Stimulated activated naive B cell treated with anti-CD40 and anti-IgM and Interleukin-4, amounts not matched to agents 10 μg/mL and 1 μg/mL and 100 μg/mL, for 72 hours (primary cell): ENCODE results near the gene TMEM143.

Source experiments
- ATAC-seq, 2 donors: fragments of 150-1000 bp; cut with Tn5 transposase; replicated peaks; 2 replicates each; pipeline ENCODE4 v1.10.0; 2021; ENCODE audit warnings: moderate library complexity in 1 of 2
- DNase-seq: peaks from one replicate; pipeline ENCODE4 v3.0.0; 2021
- H3K27ac Mint-ChIP-seq: one replicate; pipeline ENCODE4 v1.8.0; 2022; ENCODE audit warnings: mild to moderate bottlenecking, mixed read lengths
- H3K27me3 Mint-ChIP-seq, 2 donors: one replicate each; pipeline ENCODE4 v1.8.0; 2022; ENCODE audit warnings: mixed read lengths in 2 of 2
- H3K36me3 Mint-ChIP-seq, 2 donors: one replicate each; pipeline ENCODE4 v1.8.0; 2022; ENCODE audit warnings: mixed read lengths in 2 of 2, mild to moderate bottlenecking in 1 of 2
- H3K4me1 Mint-ChIP-seq, 2 donors: one replicate each; pipeline ENCODE4 v1.8.0; 2022; ENCODE audit warnings: mixed read lengths in 2 of 2, mild to moderate bottlenecking in 1 of 2
- H3K4me3 Mint-ChIP-seq, 2 donors: one replicate each; pipeline ENCODE4 v1.8.0; 2022; ENCODE audit warnings: mild to moderate bottlenecking in 2 of 2, mixed read lengths in 2 of 2, moderate library complexity in 1 of 2
- H3K9me3 Mint-ChIP-seq, 2 donors: one replicate each; pipeline ENCODE4 v1.8.0; 2022; ENCODE audit warnings: mixed read lengths in 2 of 2, mild to moderate bottlenecking in 1 of 2

TMEM143 gene

DNA sequence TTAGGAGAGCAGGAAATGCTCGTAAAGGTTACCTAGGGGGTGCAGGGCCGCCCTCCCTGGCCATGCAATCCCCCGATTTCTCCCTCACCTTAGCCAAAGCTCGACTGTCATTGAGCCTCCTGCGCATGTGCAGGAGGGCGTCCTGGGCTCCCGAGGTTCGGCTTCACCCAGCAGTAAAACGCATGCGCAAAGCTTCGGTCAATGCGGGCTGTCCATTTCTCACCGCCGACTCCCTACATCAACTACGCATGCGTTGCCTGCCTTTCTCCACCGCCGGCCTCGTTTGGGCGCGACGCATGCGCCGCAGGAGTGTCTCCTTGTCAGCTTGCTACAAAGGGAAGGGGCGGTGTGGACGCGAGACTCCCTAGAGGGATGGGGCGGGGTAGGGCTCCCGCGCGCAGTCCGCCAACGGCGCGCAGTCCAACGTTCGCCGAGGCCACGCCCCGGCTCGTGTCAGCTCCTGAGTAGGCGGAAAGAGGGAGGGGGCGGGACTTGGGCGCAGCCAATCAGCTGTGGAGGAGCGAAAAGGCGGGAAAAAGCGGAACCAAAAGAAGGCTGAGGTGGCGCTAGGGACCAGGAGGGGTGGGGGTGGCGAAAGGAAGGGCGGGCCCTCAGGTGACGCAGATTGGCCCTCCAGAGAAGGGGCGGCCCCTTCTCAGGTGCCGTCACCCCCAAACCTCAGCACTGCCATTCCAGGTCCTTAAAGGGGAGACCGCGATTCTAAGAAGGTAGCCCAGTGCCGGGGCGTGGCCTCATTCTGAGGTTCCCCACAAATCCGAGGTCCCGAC lies at the start of gene TMEM143, which contains the start of gene SYNGR4:
Gene TMEM143, minus strand, starts transcription at position 131 of the 788 bp plus-strand sequence. Its CDS starts 20 bp downstream, at position 111.
Gene SYNGR4, plus strand, starts transcription at position 558 of the 788 bp plus-strand sequence. CDS start 1,476 bp downstream, outside the sequence.
- H3K9me3 Mint-ChIP-seq, result no peaks in the 10 kb centered on the region
- peak; percentile 83 to 91 for ATAC-seq
- no peaks in the 10 kb centered on the region for H3K27me3 Mint-ChIP-seq
- peaks cover 12 to 29% of the 10 kb centered on the region in 2 donors for H3K4me1 Mint-ChIP-seq
- DNase-seq, result peak; percentile 99
- peak within 1 kb of the TSS; percentile 86 to 92 for H3K4me3 Mint-ChIP-seq
- H3K36me3 Mint-ChIP-seq, result peaks cover 3 to 8% of the 10 kb centered on the region in 2 donors
- peak within 1 kb of the TSS; percentile 95 for H3K27ac Mint-ChIP-seq

DNA sequence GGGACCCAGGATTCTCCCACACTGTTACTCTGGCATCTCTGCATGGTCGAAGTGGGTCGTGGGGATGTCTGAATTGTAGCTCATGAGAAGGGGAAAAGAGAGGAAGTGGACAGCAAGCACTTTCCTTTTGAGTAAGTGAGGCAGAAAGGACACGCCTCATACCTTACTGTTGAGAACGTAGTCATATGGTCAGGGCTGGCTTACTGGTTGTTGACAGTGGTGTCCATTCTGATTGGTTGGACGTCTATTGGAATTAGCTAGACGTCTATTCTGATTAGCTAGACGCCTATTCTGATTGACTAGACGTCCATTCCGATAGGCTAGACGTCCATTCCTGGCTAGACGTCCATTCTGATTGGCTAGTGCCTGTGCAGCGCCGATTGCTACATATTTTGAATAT lies 42.1 kb upstream of the TMEM143 start:
- Mint-ChIP-seq H3K27me3 (peaks cover 30 to 39% of the 10 kb centered on the region in 2 donors), H3K4me3 (no peak overlapping the region), H3K36me3 (peaks cover 0 to 3% of the 10 kb centered on the region in 2 donors), H3K9me3 (peaks cover 1 to 3% of the 10 kb centered on the region in 2 donors), H3K27ac (no peak overlapping the region), H3K4me1 (peaks cover 7 to 11% of the 10 kb centered on the region in 2 donors)
- ATAC-seq (peak; percentile 29 to 58), DNase-seq (no peak)

DNA sequence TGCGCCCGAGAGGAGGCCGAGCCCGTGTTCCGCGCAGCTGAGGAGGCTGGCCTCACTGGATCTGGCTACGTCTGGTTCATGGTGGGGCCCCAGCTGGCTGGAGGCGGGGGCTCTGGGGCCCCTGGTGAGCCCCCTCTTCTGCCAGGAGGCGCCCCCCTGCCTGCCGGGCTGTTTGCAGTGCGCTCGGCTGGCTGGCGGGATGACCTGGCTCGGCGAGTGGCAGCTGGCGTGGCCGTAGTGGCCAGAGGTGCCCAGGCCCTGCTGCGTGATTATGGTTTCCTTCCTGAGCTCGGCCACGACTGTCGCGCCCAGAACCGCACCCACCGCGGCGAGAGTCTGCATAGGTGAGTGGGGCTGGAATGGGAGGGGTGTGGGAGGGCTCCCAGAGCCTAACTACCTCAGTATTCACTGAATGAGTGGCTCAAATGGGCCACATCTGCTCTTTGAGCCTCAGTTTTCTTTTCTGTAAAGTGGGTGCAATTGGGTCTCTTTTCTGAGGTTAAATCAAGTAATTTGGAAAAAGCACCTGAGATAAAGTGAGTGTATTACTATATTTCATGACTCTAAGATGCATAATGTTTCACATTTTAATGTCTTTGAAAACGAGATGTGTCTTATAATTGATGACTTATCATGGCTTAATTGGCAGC lies 41.4 kb upstream of the TMEM143 start:
- ATAC-seq (no peak), DNase-seq (no peak)
- Mint-ChIP-seq H3K27me3 (peaks cover 25 to 32% of the 10 kb centered on the region in 2 donors), H3K27ac (no peak overlapping the region), H3K9me3 (peaks cover 1 to 3% of the 10 kb centered on the region in 2 donors), H3K4me1 (peaks cover 7 to 11% of the 10 kb centered on the region in 2 donors), H3K4me3 (no peak overlapping the region), H3K36me3 (peaks cover 0 to 3% of the 10 kb centered on the region in 2 donors)

DNA sequence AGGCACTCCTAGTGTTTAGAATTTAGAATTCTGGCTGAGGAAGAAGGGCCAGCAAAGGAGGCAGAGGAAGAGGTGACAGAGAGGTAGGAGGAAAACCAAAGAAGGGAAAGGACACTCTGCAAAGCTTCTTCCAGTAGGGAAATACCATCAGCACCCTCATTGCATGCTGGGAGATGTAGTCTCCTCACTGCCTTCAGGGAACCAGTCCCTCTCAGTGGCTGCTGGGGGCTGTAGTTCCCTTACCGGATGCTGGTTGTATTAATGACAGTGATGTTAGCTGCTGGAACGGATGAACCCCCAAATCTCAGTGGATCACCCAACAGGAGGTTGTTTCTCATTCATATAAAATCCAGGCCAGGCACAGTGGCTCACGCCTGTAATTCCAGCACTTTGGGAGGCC lies 39.9 kb upstream of the TMEM143 start:
- Mint-ChIP-seq H3K4me1 (peaks cover 10 to 25% of the 10 kb centered on the region in 2 donors), H3K36me3 (peaks cover 0 to 7% of the 10 kb centered on the region in 2 donors), H3K27me3 (peaks cover 21 to 22% of the 10 kb centered on the region in 2 donors), H3K4me3 (no peak overlapping the region), H3K9me3 (peaks cover 9 to 13% of the 10 kb centered on the region in 2 donors), H3K27ac (no peak overlapping the region)
- ATAC-seq (peak; percentile 80 to 82), DNase-seq (no peak)

DNA sequence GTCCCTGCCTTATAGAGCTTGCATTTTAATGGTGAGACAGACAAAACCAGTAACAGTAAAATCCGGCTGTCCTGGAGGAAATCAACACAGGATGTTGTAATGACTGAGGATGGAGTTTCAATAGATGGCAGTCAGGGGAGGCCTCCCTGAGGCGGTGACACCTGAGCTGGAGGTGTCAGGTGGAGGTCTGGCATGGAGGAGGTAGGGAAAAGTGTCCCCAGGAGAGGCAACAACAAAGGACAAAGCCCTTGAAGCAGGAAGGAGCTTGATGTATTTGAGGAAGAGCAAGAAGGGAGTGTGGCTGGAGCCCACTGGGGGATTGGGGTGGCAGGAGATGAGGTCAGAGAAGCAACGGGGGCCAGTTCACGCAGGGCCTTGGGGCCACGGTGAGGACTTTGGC lies 37.5 kb upstream of the TMEM143 start:
- ATAC-seq (no peak), DNase-seq (no peak)
- Mint-ChIP-seq H3K4me3 (no peak overlapping the region), H3K27ac (no peak overlapping the region), H3K36me3 (peaks cover 1 to 13% of the 10 kb centered on the region in 2 donors), H3K9me3 (peaks cover 9 to 13% of the 10 kb centered on the region in 2 donors), H3K27me3 (peaks cover 25 to 27% of the 10 kb centered on the region in 2 donors), H3K4me1 (peaks cover 21 to 40% of the 10 kb centered on the region in 2 donors)

DNA sequence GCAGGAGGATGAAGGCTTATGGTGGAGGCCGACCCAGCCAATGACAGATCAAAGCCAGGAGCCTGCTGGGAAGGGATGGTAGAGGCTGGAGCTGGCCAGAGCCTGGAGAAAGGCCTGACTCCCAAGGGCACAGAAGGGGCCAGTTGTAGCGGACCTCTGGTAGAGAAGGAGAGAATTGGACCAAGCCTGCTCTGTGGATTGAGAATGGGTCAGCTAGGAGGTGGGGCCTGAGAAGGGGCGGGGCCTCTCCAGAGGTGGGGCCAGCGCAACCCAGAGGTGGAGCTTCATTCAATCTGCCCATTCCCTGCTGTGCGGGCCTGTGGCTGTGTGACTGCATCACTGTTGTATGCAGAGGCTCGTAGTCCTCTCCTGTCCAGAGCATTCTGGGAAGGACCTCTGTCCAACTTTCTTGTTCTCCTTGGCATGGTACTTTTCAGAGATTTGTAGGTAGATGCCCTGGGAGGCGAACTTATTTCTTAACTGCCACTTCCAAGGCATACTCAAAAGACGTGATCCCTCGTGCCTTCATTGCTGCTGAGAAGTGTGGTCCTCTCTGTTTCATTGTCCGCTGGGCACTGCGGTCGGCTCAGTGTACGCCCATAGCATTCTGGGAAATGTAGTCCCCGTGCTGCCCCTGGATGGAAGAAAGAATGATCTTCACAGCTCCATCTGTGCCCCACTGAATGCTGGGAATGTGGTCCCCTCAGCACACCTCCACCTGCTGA lies 36.4 kb upstream of the TMEM143 start:
- Mint-ChIP-seq H3K27me3 (peaks cover 27 to 30% of the 10 kb centered on the region in 2 donors), H3K4me1 (peaks cover 27 to 46% of the 10 kb centered on the region in 2 donors), H3K36me3 (peaks cover 1 to 10% of the 10 kb centered on the region in 2 donors), H3K9me3 (peaks cover 8 to 10% of the 10 kb centered on the region in 2 donors), H3K27ac (no peak overlapping the region), H3K4me3 (peak overlapping the region in 1 of 2 donors; percentile 44)
- ATAC-seq (peak; percentile 13 to 37), DNase-seq (no peak)

DNA sequence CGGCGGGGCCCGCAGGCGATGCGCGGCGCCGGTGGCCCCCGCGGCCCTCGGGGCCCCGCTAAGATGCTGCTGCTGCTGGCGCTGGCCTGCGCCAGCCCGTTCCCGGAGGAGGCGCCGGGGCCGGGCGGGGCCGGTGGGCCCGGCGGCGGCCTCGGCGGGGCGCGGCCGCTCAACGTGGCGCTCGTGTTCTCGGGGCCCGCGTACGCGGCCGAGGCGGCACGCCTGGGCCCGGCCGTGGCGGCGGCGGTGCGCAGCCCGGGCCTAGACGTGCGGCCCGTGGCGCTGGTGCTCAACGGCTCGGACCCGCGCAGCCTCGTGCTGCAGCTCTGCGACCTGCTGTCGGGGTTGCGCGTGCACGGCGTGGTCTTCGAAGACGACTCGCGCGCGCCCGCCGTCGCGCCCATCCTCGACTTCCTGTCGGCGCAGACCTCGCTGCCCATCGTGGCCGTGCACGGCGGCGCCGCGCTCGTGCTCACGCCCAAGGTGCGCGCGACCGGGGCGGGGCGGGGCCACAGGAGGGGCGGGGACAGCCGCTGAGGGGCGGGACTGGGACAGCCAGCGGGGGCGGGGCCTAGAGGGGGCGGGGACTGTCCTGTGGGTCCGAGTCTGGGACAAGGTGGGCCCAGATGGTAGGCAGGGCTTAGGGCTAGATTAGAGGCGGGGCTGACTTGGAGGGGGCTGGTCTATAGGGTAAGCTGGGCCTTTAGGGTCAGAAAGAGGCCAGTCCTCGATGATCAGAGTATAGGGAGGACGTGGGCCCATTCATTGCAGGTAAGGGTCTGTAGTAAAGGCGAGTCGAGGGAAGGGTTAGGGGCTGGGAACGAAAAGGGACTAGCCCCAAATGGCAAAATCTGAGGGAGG lies 34.9 kb upstream of the TMEM143 start:
- DNase-seq, result peak; percentile 75
- Mint-ChIP-seq H3K4me1 (peaks cover 38 to 59% of the 10 kb centered on the region in 2 donors), H3K9me3 (peaks cover 8 to 10% of the 10 kb centered on the region in 2 donors), H3K4me3 (peak overlapping the region; percentile 81 to 85), H3K36me3 (peaks cover 1 to 10% of the 10 kb centered on the region in 2 donors), H3K27ac (no peak overlapping the region), H3K27me3 (peaks cover 41 to 46% of the 10 kb centered on the region in 2 donors)
- peak; percentile 62 to 81 for ATAC-seq

DNA sequence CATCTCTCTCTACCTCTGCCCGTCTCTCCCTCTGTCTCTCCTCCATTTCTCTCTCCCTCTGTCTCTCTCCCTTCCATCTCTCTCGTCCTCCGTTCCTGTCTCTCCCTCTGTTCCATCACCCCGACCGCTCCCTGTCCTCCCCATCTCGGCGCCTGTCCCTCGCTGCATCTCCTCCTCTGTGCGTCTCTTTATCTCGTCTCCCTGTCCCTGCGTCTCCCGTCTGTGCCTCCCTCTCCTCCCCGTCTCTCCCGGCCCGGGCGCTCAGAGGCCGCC lies 34.3 kb upstream of the TMEM143 start:
- H3K36me3 Mint-ChIP-seq, result peaks cover 1 to 10% of the 10 kb centered on the region in 2 donors
- peaks cover 35 to 54% of the 10 kb centered on the region in 2 donors for H3K4me1 Mint-ChIP-seq
- no peak for DNase-seq
- peaks cover 41 to 47% of the 10 kb centered on the region in 2 donors for H3K27me3 Mint-ChIP-seq
- peak overlapping the region; percentile 81 to 85 for H3K4me3 Mint-ChIP-seq
- no peak for ATAC-seq
- H3K9me3 Mint-ChIP-seq, result peaks cover 8 to 10% of the 10 kb centered on the region in 2 donors
- H3K27ac Mint-ChIP-seq, result peak overlapping the region; percentile 85

DNA sequence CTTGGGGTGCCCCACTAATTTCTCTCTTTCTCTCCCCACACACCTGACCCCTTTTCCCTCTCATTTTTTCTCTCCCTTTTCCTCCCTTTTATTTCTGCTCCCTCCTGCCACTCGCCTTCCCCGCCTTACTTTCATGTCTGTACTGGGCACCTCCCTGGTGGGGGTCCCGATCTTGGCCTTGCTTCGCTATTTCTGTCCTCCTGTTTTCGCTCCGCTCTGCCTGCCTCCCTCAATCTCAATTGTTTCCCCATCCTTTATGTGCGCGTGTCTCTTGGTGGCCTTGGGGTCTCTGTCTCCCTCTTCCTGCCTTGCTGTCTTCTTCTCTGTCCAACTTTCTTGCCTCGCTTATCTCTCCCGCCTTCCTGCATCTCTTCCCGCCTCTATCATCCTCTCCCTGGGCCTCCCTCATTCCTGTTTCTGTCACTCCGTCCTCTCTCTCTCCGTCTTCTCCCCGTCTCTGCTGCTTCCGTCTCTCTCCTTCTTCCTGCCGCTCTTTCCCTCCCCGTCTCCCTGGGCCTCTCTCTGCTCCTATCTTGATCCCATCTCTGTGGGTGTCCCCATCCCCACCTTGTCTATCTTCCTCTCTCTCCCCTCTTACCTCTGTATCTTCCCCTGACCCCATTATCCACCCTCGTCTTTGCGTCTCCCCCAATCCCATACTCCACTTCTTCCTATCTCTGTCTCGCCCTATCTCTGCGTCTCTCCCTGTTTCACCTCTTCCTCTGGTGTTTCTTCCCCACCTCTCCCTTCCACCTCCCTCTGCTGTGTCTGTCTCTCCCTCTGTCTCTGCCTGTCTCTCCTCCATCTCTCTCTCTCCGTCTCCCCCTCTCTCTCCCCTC lies 33.7 kb upstream of the TMEM143 start:
- peak overlapping the region; percentile 85 for H3K27ac Mint-ChIP-seq
- no peak for DNase-seq
- H3K27me3 Mint-ChIP-seq, result peaks cover 46 to 47% of the 10 kb centered on the region in 2 donors
- H3K36me3 Mint-ChIP-seq, result peaks cover 1 to 10% of the 10 kb centered on the region in 2 donors
- peaks cover 38 to 58% of the 10 kb centered on the region in 2 donors for H3K4me1 Mint-ChIP-seq
- ATAC-seq, result no peak
- H3K4me3 Mint-ChIP-seq, result peak overlapping the region; percentile 81 to 85
- peaks cover 8 to 10% of the 10 kb centered on the region in 2 donors for H3K9me3 Mint-ChIP-seq

DNA sequence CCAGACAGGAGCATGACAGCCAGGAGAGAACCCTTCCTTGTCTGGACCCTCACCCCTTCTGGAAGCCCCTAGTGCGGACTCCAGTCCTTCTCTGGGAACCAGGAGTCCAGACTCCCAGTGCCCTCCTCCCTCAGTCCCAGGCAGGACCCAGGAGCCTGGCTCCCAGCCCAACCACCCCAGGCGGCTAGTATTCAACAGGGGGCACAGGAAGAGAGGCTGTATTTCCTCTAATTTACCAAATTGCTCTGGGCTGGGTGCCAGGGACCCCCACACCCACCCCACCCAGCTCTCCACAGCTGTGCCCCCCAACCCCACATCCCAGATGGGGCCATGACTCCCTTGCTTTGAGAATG lies 33.1 kb upstream of the TMEM143 start:
- Mint-ChIP-seq H3K27ac (no peak overlapping the region), H3K36me3 (peaks cover 1 to 10% of the 10 kb centered on the region in 2 donors), H3K27me3 (peaks cover 46 to 47% of the 10 kb centered on the region in 2 donors), H3K4me1 (peaks cover 40 to 65% of the 10 kb centered on the region in 2 donors), H3K9me3 (peaks cover 8 to 10% of the 10 kb centered on the region in 2 donors), H3K4me3 (no peak overlapping the region)
- ATAC-seq (no peak), DNase-seq (no peak)

DNA sequence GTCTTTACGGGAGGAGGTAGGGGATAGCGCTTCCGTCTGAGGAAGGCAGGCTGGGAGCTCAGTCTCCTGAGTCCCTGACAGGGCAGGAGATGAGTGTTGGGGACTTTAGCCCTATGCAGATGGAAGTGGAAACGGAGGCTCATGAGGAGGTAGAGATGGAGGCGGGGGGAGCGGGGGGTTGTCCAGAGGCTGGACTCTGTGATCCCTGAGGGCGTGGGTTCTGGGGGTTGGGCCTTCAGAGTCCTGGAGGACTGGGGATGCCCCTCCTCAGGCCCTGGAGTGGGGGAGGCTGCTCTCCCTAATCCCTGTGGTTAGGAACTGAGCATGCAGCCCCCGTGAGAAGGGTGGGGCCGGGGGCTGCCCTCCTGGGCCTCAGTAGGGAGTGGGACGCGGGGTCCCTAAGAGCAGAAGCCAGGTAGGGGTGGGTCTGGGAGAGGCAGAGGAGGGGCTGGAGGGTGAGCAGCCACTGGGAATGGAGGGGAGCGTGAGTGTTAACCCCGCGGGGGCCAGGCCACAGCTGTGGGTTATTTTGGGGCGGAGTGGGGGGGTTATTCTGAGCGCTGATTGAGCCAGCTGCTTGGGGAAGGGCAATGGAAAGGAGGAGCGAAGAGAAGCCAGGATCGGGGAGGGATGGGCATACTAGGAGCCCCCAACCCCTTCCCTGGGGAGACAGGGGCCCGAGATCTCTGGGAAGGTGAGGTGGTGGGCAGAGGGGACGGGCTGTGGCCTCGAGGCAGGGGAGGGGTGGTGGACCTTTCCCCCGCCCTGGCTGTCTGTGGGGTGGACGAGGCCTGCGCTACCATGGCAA lies 32.5 kb upstream of the TMEM143 start:
- Mint-ChIP-seq H3K36me3 (peaks cover 1 to 10% of the 10 kb centered on the region in 2 donors), H3K4me1 (peaks cover 43 to 69% of the 10 kb centered on the region in 2 donors), H3K9me3 (peaks cover 8 to 10% of the 10 kb centered on the region in 2 donors), H3K27me3 (peaks cover 46 to 47% of the 10 kb centered on the region in 2 donors), H3K27ac (no peak overlapping the region), H3K4me3 (peak overlapping the region in 1 of 2 donors; percentile 17)
- ATAC-seq, result no peak
- DNase-seq, result no peak

DNA sequence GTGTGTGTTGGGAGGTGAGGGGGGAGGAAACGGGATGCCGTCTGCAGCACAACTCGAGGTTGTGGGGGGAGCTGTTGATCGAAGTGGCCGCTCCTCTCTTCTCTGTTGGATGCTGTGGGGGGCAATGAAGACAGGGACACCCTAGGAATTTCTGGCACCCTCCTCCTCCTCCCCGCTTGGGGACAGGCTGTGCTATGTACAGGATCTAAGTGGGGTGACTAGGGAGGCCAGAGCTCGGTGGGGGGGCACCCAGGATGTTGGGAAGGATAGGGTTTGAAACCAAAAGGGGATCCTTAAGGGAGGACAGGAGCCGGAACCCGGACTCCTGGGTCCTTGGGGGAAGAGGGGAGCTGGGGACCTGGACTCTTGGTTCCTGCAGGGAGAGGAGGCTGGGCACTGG lies 31.8 kb upstream of the TMEM143 start:
- H3K9me3 Mint-ChIP-seq, result peaks cover 8 to 10% of the 10 kb centered on the region in 2 donors
- peaks cover 45 to 70% of the 10 kb centered on the region in 2 donors for H3K4me1 Mint-ChIP-seq
- H3K27ac Mint-ChIP-seq, result peak overlapping the region; percentile 28
- H3K36me3 Mint-ChIP-seq, result peaks cover 3 to 10% of the 10 kb centered on the region in 2 donors
- H3K4me3 Mint-ChIP-seq, result peak overlapping the region; percentile 3 to 7
- DNase-seq, result no peak
- H3K27me3 Mint-ChIP-seq, result peaks cover 46 to 47% of the 10 kb centered on the region in 2 donors
- ATAC-seq, result no peak
